A172 (cell line): ENCODE data around the gene TXNDC17. TPM values are rescaled to one million over a fixed set of nuclear protein-coding genes. Genes with fewer than 3 reads are reported as not detected.
"Not testable (repeated sequence)": the region's sequence is repeated elsewhere in the genome, so short reads cannot be mapped to it uniquely, and the experiment has no call there.

Source experiments
- DNase-seq: peaks from one replicate; pipeline ENCODE4 v3.0.0-alpha.2; 2015; ENCODE audit warnings: low spot score
- total RNA-seq: library from RNA; depleted of rRNA; stranded (reverse); fragments of >200 nt; shearing (Covaris generic); gene quantifications from 2 replicates; pipeline ENCODE4 v1.2.3, GENCODE V29; 2014

Gene TXNDC17
- total RNA-seq, 1 experiment from 2014 or later, result 128 TPM

GRCh38 chr17:6636616-6637457 lies 4.0 kb upstream of the TXNDC17 start:
- no peak for DNase-seq

GRCh38 chr17:6637458-6637840 lies 3.4 kb upstream of the TXNDC17 start:
- DNase-seq, result no peak

GRCh38 chr17:6638046-6638908 lies 2.6 kb upstream of the TXNDC17 start:
- DNase-seq, result no peak

GRCh38 chr17:6639014-6639585 lies 1.8 kb upstream of the TXNDC17 start:
- DNase-seq, result no peak

GRCh38 chr17:6639586-6640535 lies 999 bp upstream of the TXNDC17 start:
- DNase-seq, result peak; percentile 21

- peak; percentile 54 for DNase-seq
These were observed 495 bp downstream of the TXNDC17 start for GRCh38 chr17:6641247-6641863.

- DNase-seq, result no peak
These were observed 1.7 kb downstream of the TXNDC17 start for GRCh38 chr17:6642592-6642991.

- no peak for DNase-seq
These were observed 2.7 kb downstream of the TXNDC17 start for GRCh38 chr17:6643451-6644125.

- peak; percentile 25 for DNase-seq
These were observed 7.3 kb downstream of the TXNDC17 start for GRCh38 chr17:6648181-6648580.

- DNase-seq, result peak; percentile 84
These were observed 10.6 kb downstream of the TXNDC17 start, which contains the start of the genes C17orf100 and MED31 for GRCh38 chr17:6651354-6651918. Gene C17orf100, plus strand, starts transcription at chr17:6651762. Its CDS starts 152 bp downstream, at chr17:6651914. Gene MED31, minus strand, starts transcription at chr17:6651605. Its CDS starts 77 bp downstream, at chr17:6651528.

GRCh38 chr17:6651919-6652452 lies 11.1 kb downstream of the TXNDC17 start:
- DNase-seq, result no peak

- no peak for DNase-seq
These were observed 14.2 kb downstream of the TXNDC17 start for GRCh38 chr17:6654841-6655731.

GRCh38 chr17:6655732-6656361 lies 15.0 kb downstream of the TXNDC17 start:
- DNase-seq, result not testable (repeated sequence)

- DNase-seq, result not testable (repeated sequence)
These were observed 16.2 kb downstream of the TXNDC17 start for GRCh38 chr17:6656797-6657632.

GRCh38 chr17:6657633-6658287 lies 16.9 kb downstream of the TXNDC17 start:
- DNase-seq, result no peak

GRCh38 chr17:6658411-6658810 lies 17.6 kb downstream of the TXNDC17 start:
- DNase-seq, result not testable (repeated sequence)
